H1 (cell line): ENCODE results near the gene PPP1CC. TPM values are rescaled to one million over a fixed set of nuclear protein-coding genes. Genes with fewer than 3 reads are reported as not detected.

ENCODE experiments used
- CTCF ChIA-PET: fragments of 300-600 bp; sonication (Branson Sonifier 250); formaldehyde crosslinking; loops from one replicate; lab custom pipeline; 2021; ENCODE audit not compliant: partially characterized antibody; lab: Charles Lee
- POLR2A ChIA-PET: fragments of 300-600 bp; sonication (Branson Sonifier 250); formaldehyde crosslinking; loops from one replicate; lab custom pipeline; 2021; ENCODE audit warnings: inconsistent platforms; ENCODE audit not compliant: partially characterized antibody; lab: Charles Lee
- DNase-seq, 2 experiments: peaks; one replicate each; pipeline versions ENCODE4 v3.0.0 to v3.0.0-alpha.2; 2010 to 2022; ENCODE audit warnings: low spot score in 2 of 2, low read depth in 1 of 2, mixed read lengths in 1 of 2
- FAIRE-seq: peaks from 2 replicates; lab custom pipeline; 2011; peaks lifted over from hg19 to GRCh38; lab: Jason Lieb, UNC
- H2AFZ ChIP-seq: 2 replicates; pipeline ENCODE4 v1.8.1; 2012; ENCODE audit warnings: low read length, inconsistent platforms
- H2AK5ac ChIP-seq: 2 replicates; pipeline ENCODE4 v1.6.1; 2013; ENCODE audit warnings: low read depth, low read length
- H2BK120ac ChIP-seq: replicated peaks from 2 replicates; pipeline ENCODE3; 2013; ENCODE audit warnings: low read depth, low read length, inconsistent platforms
- H2BK12ac ChIP-seq: 2 replicates; pipeline ENCODE4 v1.6.1; 2013; ENCODE audit warnings: low read depth, low read length
- H2BK15ac ChIP-seq: 2 replicates; pipeline ENCODE4 v1.6.1; 2013; ENCODE audit warnings: low read length
- H2BK20ac ChIP-seq: 2 replicates; pipeline ENCODE4 v1.6.1; 2013; ENCODE audit warnings: low read length
- H2BK5ac ChIP-seq: 2 replicates; pipeline ENCODE4 v1.6.1; 2013; ENCODE audit warnings: low read depth, low read length
- H3K14ac ChIP-seq: 2 replicates; pipeline ENCODE4 v1.6.1; 2013; ENCODE audit warnings: inconsistent platforms; ENCODE audit not compliant: insufficient read length
- H3K18ac ChIP-seq: 2 replicates; pipeline ENCODE4 v1.6.1; 2013; ENCODE audit warnings: low read length; ENCODE audit errors: extremely low read depth
- H3K23ac ChIP-seq: 2 replicates; pipeline ENCODE4 v1.6.1; 2013; ENCODE audit warnings: inconsistent platforms; ENCODE audit not compliant: insufficient read length
- H3K23me2 ChIP-seq: 2 replicates; pipeline ENCODE4 v1.6.1; 2013; ENCODE audit warnings: low read depth, low read length
- H3K27ac ChIP-seq: 2 replicates; pipeline ENCODE4 v1.6.1; 2011; ENCODE audit warnings: low read depth, low read length, inconsistent platforms
- H3K27me3 ChIP-seq, 4 experiments: replicated peaks in 1 of 4; 1 replicate in 1 of 4; 2 replicates in 3 of 4; pipeline versions ENCODE4 v1.6.1 to v1.8.1; 2011 to 2013; ENCODE audit warnings: low read length in 3 of 4, mild to moderate bottlenecking in 3 of 4, inconsistent platforms in 2 of 4, mixed read lengths in 2 of 4, moderate library complexity in 1 of 4; ENCODE audit not compliant: control insufficient read depth in 3 of 4, insufficient read depth in 3 of 4; ENCODE audit errors: extremely low read depth in 1 of 4
- H3K36me3 ChIP-seq, 4 experiments: 2 replicates each; pipeline versions ENCODE4 v1.6.1 to v1.8.1; 2011 to 2013; ENCODE audit warnings: mild to moderate bottlenecking in 4 of 4, low read length in 3 of 4, moderate library complexity in 2 of 4, control low read depth in 1 of 4, inconsistent platforms in 1 of 4; ENCODE audit not compliant: insufficient read depth in 4 of 4, control insufficient read depth in 2 of 4
- H3K4ac ChIP-seq: replicated peaks from 2 replicates; pipeline ENCODE3; 2013; ENCODE audit warnings: low read length, low read depth, mixed read lengths, inconsistent platforms; ENCODE audit not compliant: insufficient read length
- H3K4me1 ChIP-seq, 4 experiments: replicated peaks in 1 of 4; 1 replicate in 1 of 4; 2 replicates in 3 of 4; pipeline versions ENCODE4 v1.6.1 to v1.8.1; 2011 to 2013; ENCODE audit warnings: low read length in 3 of 4, inconsistent platforms in 2 of 4, mixed read lengths in 1 of 4; ENCODE audit not compliant: insufficient read depth in 4 of 4, control insufficient read depth in 3 of 4
- H3K4me2 ChIP-seq, 2 experiments: 2 replicates each; pipeline versions ENCODE4 v1.6.1 to v1.8.1; 2011 to 2013; ENCODE audit warnings: low read depth in 2 of 2, low read length in 2 of 2, control low read depth in 1 of 2, inconsistent platforms in 1 of 2, mild to moderate bottlenecking in 1 of 2; ENCODE audit not compliant: insufficient read depth in 1 of 2
- H3K4me3 ChIP-seq, 4 experiments: fragments of 200-600, 300-600 bp in 1 of 4; sonication (generic), shearing (Covaris generic), sonication (Bioruptor Twin) in 1 of 4; 2 replicates each; pipeline versions ENCODE4 v1.5.1 to v1.8.1; 2011 to 2016; ENCODE audit warnings: low read length in 4 of 4, low read depth in 3 of 4, control low read depth in 2 of 4, inconsistent platforms in 2 of 4, mild to moderate bottlenecking in 2 of 4, mixed read lengths in 1 of 4, moderate library complexity in 1 of 4; ENCODE audit not compliant: insufficient read depth in 2 of 4; ENCODE audit errors: extremely low read depth in 1 of 4
- H3K56ac ChIP-seq: replicated peaks from 2 replicates; pipeline ENCODE3; 2013; ENCODE audit warnings: low read depth, mild to moderate bottlenecking, mixed read lengths, low read length, inconsistent platforms; ENCODE audit not compliant: insufficient read length
- H3K79me1 ChIP-seq: 2 replicates; pipeline ENCODE4 v1.6.1; 2013; ENCODE audit warnings: low read depth, low read length, control low read depth
- H3K79me2 ChIP-seq, 2 experiments: 2 replicates each; pipeline versions ENCODE4 v1.6.1 to v1.8.1; 2012 to 2013; ENCODE audit warnings: low read length in 2 of 2, mild to moderate bottlenecking in 2 of 2, inconsistent platforms in 1 of 2; ENCODE audit not compliant: insufficient read depth in 2 of 2, control insufficient read depth in 1 of 2
- H3K9ac ChIP-seq, 4 experiments: replicated peaks in 1 of 4; 1 replicate in 1 of 4; 2 replicates in 3 of 4; pipeline versions ENCODE4 v1.6.1 to v1.8.1; 2011 to 2013; ENCODE audit warnings: low read depth in 3 of 4, low read length in 3 of 4, control low read depth in 2 of 4, mild to moderate bottlenecking in 2 of 4, moderate library complexity in 2 of 4, inconsistent platforms in 1 of 4; ENCODE audit errors: extremely low read depth in 1 of 4
- H3K9me3 ChIP-seq, 2 experiments: 2 replicates each; pipeline versions ENCODE4 v1.6.1 to v1.8.1; 2012 to 2013; ENCODE audit warnings: mild to moderate bottlenecking in 2 of 2, moderate library complexity in 2 of 2, control low read depth in 1 of 2, inconsistent platforms in 1 of 2, low read depth in 1 of 2, low read length in 1 of 2, mixed read lengths in 1 of 2; ENCODE audit not compliant: insufficient read depth in 2 of 2
- H4K20me1 ChIP-seq, 2 experiments: replicated peaks in 1 of 2; 2 replicates each; pipeline versions ENCODE3 to v1.8.1; 2011 to 2013; ENCODE audit warnings: inconsistent platforms in 2 of 2, low read length in 2 of 2, mild to moderate bottlenecking in 1 of 2; ENCODE audit not compliant: insufficient read depth in 2 of 2, control insufficient read depth in 1 of 2
- H4K5ac ChIP-seq: 2 replicates; pipeline ENCODE4 v1.6.1; 2013; ENCODE audit warnings: low read length, low read depth, mixed read lengths, inconsistent platforms; ENCODE audit not compliant: insufficient read length
- H4K8ac ChIP-seq: 2 replicates; pipeline ENCODE4 v1.8.0; 2013; ENCODE audit warnings: mild to moderate bottlenecking, moderate library complexity, low read length, inconsistent platforms; ENCODE audit not compliant: insufficient read depth; ENCODE audit errors: extremely low read depth
- H4K91ac ChIP-seq: replicated peaks from 2 replicates; pipeline ENCODE3; 2013; ENCODE audit warnings: low read length, mixed read lengths, inconsistent platforms; ENCODE audit not compliant: insufficient read length
- BACH1 ChIP-seq: IDR thresholded peaks from 2 replicates; pipeline ENCODE4 v1.6.1; 2012; ENCODE audit warnings: low read length, improper control_type of control experiment
- CBX8 ChIP-seq: fragments of 300-800, 300-1000 bp; sonication (generic); IDR thresholded peaks from 2 replicates; pipeline ENCODE4 v1.7.1; 2016; ENCODE audit warnings: low read depth, low read length, borderline replicate concordance
- CREB1 ChIP-seq: IDR thresholded peaks from 2 replicates; pipeline ENCODE4 v1.6.1; 2012; ENCODE audit warnings: inconsistent platforms
- CTCF ChIP-seq, 3 experiments: IDR thresholded peaks; 1 replicate in 2 of 3; 2 replicates in 1 of 3; pipeline versions ENCODE4 v1.5.1 to v1.6.1; 2011; ENCODE audit warnings: low read length in 3 of 3, mild to moderate bottlenecking in 3 of 3, inconsistent platforms in 2 of 3, low read depth in 1 of 3, moderate library complexity in 1 of 3; ENCODE audit not compliant: insufficient read depth in 1 of 3; ENCODE audit errors: control extremely low read depth in 1 of 3
- KDM5A ChIP-seq: fragments of 200-600 bp; IDR thresholded peaks from 2 replicates; pipeline ENCODE4 v1.7.1; 2012; ENCODE audit warnings: mild to moderate bottlenecking, low read length, inconsistent platforms, mixed read lengths
- MAX ChIP-seq: IDR thresholded peaks from 2 replicates; pipeline ENCODE4 v1.6.1; 2012; ENCODE audit warnings: inconsistent platforms
- POLR2A ChIP-seq, 2 experiments: IDR thresholded peaks; 1 replicate in 1 of 2; 2 replicates in 1 of 2; pipeline ENCODE4 v1.6.1; 2011; ENCODE audit warnings: low read depth in 2 of 2, low read length in 2 of 2, mild to moderate bottlenecking in 2 of 2; ENCODE audit errors: control extremely low read depth in 1 of 2
- RAD21 ChIP-seq, 2 experiments: IDR thresholded peaks in 1 of 2; conservative IDR thresholded peaks in 1 of 2; 2 replicates each; pipeline ENCODE4 v1.6.1; 2011; ENCODE audit warnings: low read depth in 2 of 2, low read length in 2 of 2, improper control_type of control experiment in 1 of 2, inconsistent platforms in 1 of 2, mild to moderate bottlenecking in 1 of 2, moderate library complexity in 1 of 2
- TCF12 ChIP-seq: IDR thresholded peaks from 2 replicates; pipeline ENCODE4 v1.6.1; 2011; ENCODE audit warnings: low read depth, mild to moderate bottlenecking, low read length
- WGBS, 2 experiments: shearing (Covaris generic) in 1 of 2; methylation state at CpG; one replicate each; pipeline versions ENCODE4 v1.1.6 to v1.1.7; 2013 to 2015; ENCODE audit warnings: low lambda C conversion rate in 2 of 2, mixed read lengths in 2 of 2, inconsistent platforms in 1 of 2, low coverage in 1 of 2, missing lambda C conversion rate in 1 of 2; ENCODE audit not compliant: insufficient replicate concordance in 2 of 2, insufficient coverage in 1 of 2, insufficient read length in 1 of 2; ENCODE audit errors: extremely low coverage in 1 of 2, missing lambda C conversion rate in 1 of 2; 5-methylcytosine and 5-hydroxymethylcytosine counted together
- polyA plus RNA-seq, 7 experiments: library from polyadenylated mRNA; depleted of rRNA in 3 of 7; stranded (reverse) in 5 of 7; unstranded in 2 of 7; fragments of >200 nt in 5 of 7; fragments of 200-250 nt in 2 of 7; gene quantifications; 1 replicate in 5 of 7; 2 replicates in 1 of 7; 4 replicates in 1 of 7; pipeline versions ENCODE4 v1.2.1 to v1.2.3, GENCODE V29; 2011 to 2013; ENCODE audit warnings: missing spikeins in 2 of 7, mixed read lengths in 2 of 7
- total RNA-seq: library from RNA; stranded (reverse); fragmentation: NEBNext Ultra II Directional; extraction: Animal tissue kit (Norgen Biotek cat#: 25700); gene quantifications from 2 replicates; pipeline ENCODE4 v1.2.1, GENCODE V29; 2021

The PPP1CC gene
- total and polyA plus RNA-seq, 2 of the 8 experiments (the other 6 are each of a cell fraction or from before 2014, with no cell fraction given), result 193 to 350 TPM

- Histone ChIP-seq H3K36me3 (no peaks in the 10 kb centered on the region), H4K20me1 (no peaks in the 10 kb centered on the region), H2BK120ac (no peak overlapping the region), H3K23ac (no peak overlapping the region), H2BK12ac (peak overlapping the region; percentile 53; the same call in 1 of the 2 replicates), H4K5ac (no peak overlapping the region), H3K4me1 (peaks cover 0 to 3% (median 0%) of the 10 kb centered on the region in 4 experiments; a peak in 1 of 7 replicates), H2AFZ (no peak overlapping the region; the same call in 1 of the 2 replicates), H3K9ac (no peak overlapping the region), H3K79me2 (no peaks in the 10 kb centered on the region), H2BK5ac (no peak overlapping the region), H3K27ac (no peak overlapping the region), H2AK5ac (0 out of 2 replicates have a peak overlapping the region, but pooled peaks have one; percentile 26), H2BK20ac (no peak overlapping the region), H2BK15ac (no peak overlapping the region), H3K4me3 (no peak overlapping the region), H3K27me3 (no peaks in the 10 kb centered on the region; a peak in 1 of 7 replicates), H3K23me2 (no peaks in the 10 kb centered on the region), H3K4ac (no peak overlapping the region), H3K9me3 (no peaks in the 10 kb centered on the region), H4K8ac (peak overlapping the region; percentile 23), H4K91ac (no peak overlapping the region), H3K14ac (no peak overlapping the region), H3K4me2 (no peak overlapping the region), H3K56ac (no peak overlapping the region), H3K79me1 (no peaks in the 10 kb centered on the region), H3K18ac (no peak overlapping the region)
- no peak for DNase-seq
- no peak for FAIRE-seq
- CTCF ChIA-PET, result interaction anchor here (0.7 to 1.6 kb wide), 12 partner anchors 10 to 188 kb away, joined by 3 to 5 read pairs (median 3); no protein-coding TSS in a partner anchor
- POLR2A ChIA-PET, result interaction anchor here (0.6 to 2.8 kb wide), 4 partner anchors 10 to 231 kb away, joined by 3 to 7 read pairs (median 3); partner anchors contain the start of gene FAM216A
- WGBS, 2 experiments, result 90% methylated on average over 28 of the region's 28 CpGs; no CpG with 5 or more reads in 1 of the 2 experiments
- TF ChIP-seq CREB1 (no peak), KDM5A (no peak), BACH1 (no peak), CBX8 (no peak), POLR2A (IDR thresholded peaks at IDR 0.05; ENCODE audit: control extremely low read depth in 1 of 2, low read depth in 2 of 2, low read length in 2 of 2) (no peak), CTCF (IDR thresholded peaks at IDR 0.05; ENCODE audit: control extremely low read depth in 1 of 3, insufficient read depth in 1 of 3, low read depth in 1 of 3, low read length in 3 of 3) (peak; percentile 43 to 62 (median 58)), RAD21 (IDR thresholded peaks at IDR 0.05 in 1 of 2, conservative IDR thresholded peaks at IDR 0.05 in 1 of 2; ENCODE audit: low read depth in 2 of 2, low read length in 2 of 2) (peak; percentile 53 to 58), TCF12 (no peak), MAX (peak; percentile 44; the same call in 1 of the 2 replicates)
Measured at GRCh38 chr12:110699591-110700445, 42.9 kb downstream of the PPP1CC start.
